Measurements from ENCODE around the gene CLCN1. TPM values are rescaled to one million over a fixed set of nuclear protein-coding genes. Genes with fewer than 3 reads are reported as not detected.

Gene CLCN1
- total RNA-seq, 4 donors from 2014 or later = 0.24 to 0.79 TPM; not detected in 2

- TF ChIP-seq CTCF (IDR thresholded peaks at IDR 0.05) = no peak
- DNase-seq (ENCODE audit: low spot score) (no peak), ATAC-seq (ENCODE audit: low FRiP score) (peak; percentile 56)
Observed at GRCh38 chr7:143362131-143363015, 46.5 kb downstream of the CLCN1 start, which contains the start of gene FAM131B. TSS of gene FAM131B (minus strand) at chr7:143362713. CDS start at chr7:143362603, 110 bp downstream.

- TF ChIP-seq CTCF (IDR thresholded peaks at IDR 0.05) = no peak
- no peak for ATAC-seq (ENCODE audit: low FRiP score)
- no peak for DNase-seq (ENCODE audit: low spot score)
Observed at GRCh38 chr7:143363016-143363937, 47.4 kb downstream of the CLCN1 start.

GRCh38 chr7:143367972-143368371 is 52.1 kb downstream of the CLCN1 start:
- ATAC-seq (ENCODE audit: low FRiP score) (no peak), DNase-seq (ENCODE audit: low spot score) (no peak)
- TF ChIP-seq CTCF (IDR thresholded peaks at IDR 0.05) = no peak

GRCh38 chr7:143368387-143368786 is 52.5 kb downstream of the CLCN1 start:
- ATAC-seq (ENCODE audit: low FRiP score) = no peak
- TF ChIP-seq CTCF (IDR thresholded peaks at IDR 0.05) = no peak
- no peak for DNase-seq (ENCODE audit: low spot score)

- DNase-seq (ENCODE audit: low spot score) = no peak
- no peak for TF ChIP-seq CTCF (IDR thresholded peaks at IDR 0.05)
- ATAC-seq (ENCODE audit: low FRiP score) = no peak
Observed at GRCh38 chr7:143369678-143370651, 54.1 kb downstream of the CLCN1 start.

- TF ChIP-seq CTCF (IDR thresholded peaks at IDR 0.05) = no peak
- ATAC-seq (ENCODE audit: low FRiP score) (no peak), DNase-seq (ENCODE audit: low spot score) (no peak)
Observed at GRCh38 chr7:143372070-143372469, 56.2 kb downstream of the CLCN1 start.

Measured in omental fat pad (tissue), 4 donors.